Stromal cell of bone marrow (primary cell): ENCODE measurements around the gene VPS37C.

Source experiments
- DNase-seq: peaks from one replicate; pipeline ENCODE4 v3.0.0-alpha.2; 2012; ENCODE audit warnings: low read depth

VPS37C gene

DNA sequence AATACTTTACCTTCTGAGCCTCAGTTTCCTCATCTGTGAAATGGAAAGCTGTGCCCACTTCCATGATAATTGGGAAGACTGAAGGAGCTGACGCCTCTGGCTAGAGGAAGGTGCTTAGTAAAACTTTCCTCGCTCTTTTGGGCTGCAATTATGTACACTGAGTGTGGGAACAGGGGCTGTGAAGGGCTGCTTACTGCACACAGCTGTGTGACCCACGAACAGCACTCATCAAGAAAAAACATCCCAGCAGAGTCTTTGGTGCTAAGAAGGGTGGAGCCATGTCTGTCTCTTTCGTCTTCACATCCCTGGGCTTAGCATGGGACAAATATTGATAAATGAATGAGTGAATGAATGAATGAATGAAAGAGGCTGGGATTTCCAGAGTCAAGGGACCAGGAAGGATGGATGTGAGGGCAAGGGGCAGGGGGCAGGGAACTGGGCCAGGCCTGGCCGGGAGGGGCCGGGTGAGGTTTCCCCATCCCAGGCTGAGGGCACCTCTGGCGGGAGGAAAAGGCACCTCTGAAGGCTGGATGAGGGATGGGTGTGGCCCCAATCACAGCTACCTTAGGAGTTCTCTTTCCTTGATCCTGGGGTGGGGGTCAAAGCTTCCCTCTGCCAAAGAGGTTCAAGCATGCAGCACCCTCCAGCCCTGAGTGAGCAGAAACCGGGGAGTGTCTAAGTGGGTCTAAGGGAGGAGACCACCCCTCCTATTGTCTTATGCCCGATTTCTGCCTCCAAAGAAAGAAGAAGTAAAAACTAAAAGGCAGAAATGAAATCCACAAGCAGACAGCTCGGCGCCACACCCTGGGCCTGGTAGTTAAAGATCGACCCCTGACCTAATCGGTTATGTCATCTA lies 68.1 kb downstream of the VPS37C start:
- DNase-seq, result no peak

GRCh38 chr11:61092280-61092766 lies 68.9 kb downstream of the VPS37C start:
- DNase-seq, result no peak

- peak; percentile 3 for DNase-seq
These were observed 69.6 kb downstream of the VPS37C start for GRCh38 chr11:61091373-61092279.

- DNase-seq, result no peak
These were observed 70.2 kb downstream of the VPS37C start for GRCh38 chr11:61090982-61091372.

DNA sequence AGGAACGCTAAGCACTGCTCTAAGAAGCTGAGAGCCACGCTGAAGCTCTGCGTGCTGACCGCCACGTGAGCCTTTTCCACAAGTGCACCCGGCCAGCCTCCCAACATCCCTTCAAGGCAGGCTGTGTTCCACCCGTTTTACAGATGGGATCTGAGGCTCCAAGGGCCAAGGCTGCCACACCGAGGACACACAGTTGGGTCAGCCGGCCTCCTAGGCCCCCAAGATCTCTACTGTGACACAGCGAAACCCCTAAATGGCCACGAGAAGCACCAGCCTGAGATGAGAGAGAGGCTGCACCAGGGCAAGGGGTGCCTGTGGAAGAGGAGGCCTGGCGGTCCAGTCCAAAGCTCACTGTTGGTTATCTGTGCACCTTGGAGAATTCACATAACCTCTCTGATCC lies 70.7 kb downstream of the VPS37C start:
- no peak for DNase-seq

DNA sequence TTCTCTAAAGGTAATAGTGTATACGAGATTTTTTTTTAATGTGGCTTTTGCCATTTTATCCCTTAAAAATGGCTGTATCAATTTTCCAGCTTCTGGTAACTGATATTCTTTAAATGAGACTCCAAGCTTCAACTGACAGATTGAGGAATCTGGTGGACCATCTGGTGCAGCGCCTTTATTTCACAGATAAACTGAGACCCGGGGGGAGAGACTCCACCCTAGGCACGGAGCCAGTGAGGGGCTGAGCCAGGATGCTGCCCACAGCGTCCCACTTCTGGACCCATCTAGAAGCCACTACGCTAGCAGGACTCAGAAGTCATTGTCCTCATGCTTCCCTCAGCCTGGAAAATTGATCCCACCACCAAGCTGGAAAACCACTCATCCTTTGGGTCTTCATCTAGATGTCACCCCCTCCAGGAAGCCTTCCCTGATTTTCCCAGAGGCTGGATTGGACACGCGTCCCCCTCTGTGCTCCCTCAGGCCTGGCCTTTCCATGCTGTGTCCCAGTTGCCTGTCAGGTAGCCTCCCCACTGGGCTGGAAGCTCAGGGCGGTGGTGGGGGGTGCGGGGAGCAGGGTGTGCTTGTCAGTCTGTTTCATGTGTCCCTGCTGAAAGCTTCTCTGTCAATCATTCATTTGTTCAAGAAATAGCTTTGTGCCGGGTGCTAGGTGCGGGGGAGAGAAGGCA lies 71.3 kb downstream of the VPS37C start:
- no peak for DNase-seq

DNA sequence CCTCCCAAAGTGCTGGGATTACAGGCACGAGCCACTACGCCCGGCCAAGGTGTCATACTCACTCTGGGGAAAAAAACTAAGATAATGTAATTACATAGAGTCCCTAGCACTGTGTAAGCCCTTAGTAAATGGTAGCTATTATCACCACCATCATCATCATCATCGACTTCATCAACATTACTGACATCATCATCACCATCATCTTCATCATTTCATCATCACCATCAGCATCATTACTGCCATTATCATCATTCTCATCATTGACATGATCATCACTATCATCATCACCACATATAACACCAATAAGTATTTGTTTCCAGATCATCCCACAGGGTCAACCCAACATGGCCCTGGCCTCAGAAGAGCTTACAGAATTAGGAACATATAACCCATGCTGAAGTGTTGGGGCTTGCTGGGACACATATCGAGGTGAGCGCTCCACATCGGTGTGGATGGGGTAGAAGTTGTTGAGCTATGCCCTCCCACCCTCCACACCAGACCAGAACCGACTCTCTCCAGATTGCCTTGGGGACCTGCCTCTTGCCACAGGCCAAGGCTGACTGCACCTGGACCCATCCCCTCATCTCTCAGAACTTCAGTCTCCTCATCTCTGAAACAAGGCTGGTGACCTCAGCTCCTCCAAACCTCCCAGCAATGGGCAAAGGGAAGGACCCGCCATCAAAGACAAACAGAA lies 73.7 kb downstream of the VPS37C start:
- DNase-seq, result no peak

GRCh38 chr11:61083601-61084147 lies 77.6 kb downstream of the VPS37C start:
- no peak for DNase-seq

- DNase-seq, result no peak
These were observed 78.2 kb downstream of the VPS37C start for GRCh38 chr11:61082931-61083531.

DNA sequence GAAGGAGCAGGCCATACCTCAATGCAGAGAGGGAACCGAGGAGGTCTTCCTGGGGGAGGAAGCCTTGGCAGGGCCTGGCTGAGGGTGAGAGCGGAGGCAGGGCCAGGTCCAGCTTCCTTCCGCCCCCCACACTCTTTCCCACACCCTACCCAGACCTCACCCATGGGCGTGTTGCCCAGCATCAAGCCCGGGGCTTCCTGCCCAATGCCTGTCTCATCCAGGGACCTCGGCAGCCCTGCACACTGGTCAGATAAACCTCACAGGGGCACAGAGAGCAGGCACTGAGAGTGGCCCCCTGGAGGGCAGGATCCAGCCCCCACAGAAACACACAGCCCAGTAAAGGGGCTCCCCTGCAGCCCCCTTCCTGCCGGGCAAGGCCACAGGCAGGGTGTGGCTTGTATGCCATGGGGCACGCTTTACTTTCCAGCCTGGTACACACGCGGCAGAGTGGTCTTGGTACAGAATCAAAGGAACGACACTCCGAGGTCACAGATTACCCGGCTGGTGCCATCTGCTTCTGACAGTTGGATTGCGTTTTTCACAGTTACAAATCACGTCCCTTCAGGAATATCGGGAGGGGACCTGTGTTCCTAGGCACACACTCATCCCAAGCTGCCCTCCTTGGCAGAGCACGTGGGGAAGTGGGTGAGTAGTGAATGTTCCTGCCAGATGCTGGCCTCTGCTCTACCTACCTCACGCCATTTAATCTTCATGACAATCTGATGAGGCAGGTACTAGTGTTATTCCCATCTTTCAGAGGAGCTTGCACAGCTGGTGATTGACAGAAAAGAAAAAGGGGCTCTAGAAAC lies 79.0 kb downstream of the VPS37C start:
- no peak for DNase-seq

GRCh38 chr11:61080986-61081590 lies 80.1 kb downstream of the VPS37C start:
- DNase-seq, result no peak

DNA sequence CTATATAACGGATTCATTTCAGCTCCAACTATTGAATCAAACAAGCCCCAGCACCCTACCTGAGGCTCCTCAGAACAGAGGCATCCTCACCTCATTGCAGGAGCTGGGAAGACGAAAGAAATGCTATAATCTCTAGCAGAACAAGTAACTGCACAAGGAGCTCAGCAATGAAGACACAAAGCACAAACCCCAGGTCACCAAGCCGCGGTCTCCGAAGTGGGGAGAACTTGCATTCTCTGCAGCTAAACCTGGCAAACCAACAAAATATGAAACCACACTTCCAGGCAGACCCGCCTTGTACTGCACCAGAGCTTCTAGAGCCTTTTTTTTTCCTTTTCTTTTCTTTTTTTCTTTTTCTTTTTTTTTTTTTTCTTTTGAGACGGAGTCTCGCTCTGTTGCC lies 80.7 kb downstream of the VPS37C start:
- DNase-seq, result no peak
